HAP-1 (cell line): ENCODE data around the gene SLC25A14.
"Not testable (repeated sequence)": the region's sequence is repeated elsewhere in the genome, so short reads cannot be mapped to it uniquely, and the experiment has no call there.

Source experiments
- DNase-seq, 2 experiments: peaks; one replicate each; pipeline ENCODE4 v3.0.0-alpha.2; 2016 to 2020; ENCODE audit warnings: low spot score in 2 of 2
- H3K27me3 ChIP-seq: fragments of 250-450 bp; sonication (Bioruptor Pico); 2 replicates; pipeline ENCODE4 v1.5.1; 2020; ENCODE audit warnings: low read depth, mild to moderate bottlenecking, moderate library complexity
- H3K36me3 ChIP-seq: fragments of 250-450 bp; sonication (Bioruptor Pico); replicated peaks from 2 replicates; pipeline ENCODE4 v1.5.1; 2020; ENCODE audit warnings: mild to moderate bottlenecking
- H3K4me1 ChIP-seq: fragments of 250-450 bp; sonication (Bioruptor Pico); 2 replicates; pipeline ENCODE4 v1.5.1; 2020; ENCODE audit warnings: mild to moderate bottlenecking
- H3K4me3 ChIP-seq: fragments of 250-450 bp; sonication (Bioruptor Pico); 2 replicates; pipeline ENCODE4 v1.5.1; 2020; ENCODE audit warnings: mild to moderate bottlenecking, moderate library complexity
- H3K9me3 ChIP-seq: fragments of 250-450 bp; sonication (Bioruptor Pico); 2 replicates; pipeline ENCODE4 v1.5.1; 2020; ENCODE audit warnings: mild to moderate bottlenecking, moderate library complexity
- in situ Hi-C: fragments of 300-500 bp; cut with MboI; formaldehyde crosslinking; loops from 3 replicates; pipeline ENCODE4 v1.14.3; 2020; ENCODE audit warnings: low sequenced_read_pairs, inconsistent platforms, mixed read lengths

The SLC25A14 gene

DNA sequence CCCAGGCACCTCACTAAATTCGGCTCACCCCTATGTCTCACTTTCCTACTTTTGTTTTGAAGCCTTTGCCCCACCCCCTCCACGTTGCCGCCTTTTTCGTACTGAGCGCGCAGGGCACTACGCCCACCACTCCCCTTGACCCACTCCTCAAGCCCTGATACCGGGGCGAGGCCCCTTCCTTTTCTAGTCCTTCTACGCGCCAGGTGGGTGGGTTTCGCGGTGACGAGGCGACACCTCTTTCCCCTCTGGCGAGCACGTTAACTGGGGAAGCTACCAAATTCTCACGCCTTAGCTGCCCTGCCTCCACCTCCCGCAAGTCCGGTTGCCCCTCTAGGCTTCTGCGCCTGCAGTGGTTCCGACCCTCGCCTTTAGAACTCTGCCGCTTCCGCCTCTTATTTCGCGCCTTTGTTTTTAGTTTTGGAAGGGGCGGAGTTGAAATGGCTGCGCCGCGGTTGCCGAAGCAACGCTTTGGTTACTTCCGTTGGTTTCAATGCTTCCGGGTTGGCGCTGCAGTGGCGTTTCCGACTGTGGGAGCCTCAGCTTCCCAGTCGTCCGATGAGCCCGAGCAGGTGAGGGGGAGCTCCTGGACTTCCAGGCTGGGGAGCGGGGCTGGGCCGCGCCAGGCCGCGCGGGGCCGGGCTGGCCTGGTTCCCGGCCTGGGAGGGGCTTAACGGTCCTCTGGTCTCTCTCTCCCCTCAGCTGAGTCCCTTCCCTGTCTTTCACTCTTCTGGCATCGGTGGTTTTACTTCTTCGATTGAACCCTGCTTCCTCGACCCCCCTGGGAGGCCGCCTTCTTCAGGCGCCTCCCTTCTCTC lies at the start of gene SLC25A14:
TSS of gene SLC25A14 (plus strand) at position 512 of the 815 bp plus-strand sequence. CDS start 360 bp downstream, outside the sequence.
- peak within 1 kb of the TSS; percentile 58 for H3K4me3 ChIP-seq
- peaks cover 3% of the 10 kb centered on the region; the same call in 1 of the 2 replicates for H3K4me1 ChIP-seq
- no peaks in the 10 kb centered on the region for H3K9me3 ChIP-seq
- H3K36me3 ChIP-seq = no peaks in the 10 kb centered on the region
- no peaks in the 10 kb centered on the region for H3K27me3 ChIP-seq
- in situ Hi-C loops = loop anchor here (10.0 kb wide), 1 partner anchor 95 kb away; no protein-coding TSS in a partner anchor
- DNase-seq = peak; percentile 89 to 90

GRCh38 chrX:130295519-130296296 lies 44.0 kb upstream of the SLC25A14 start:
- H3K27me3 ChIP-seq = no peaks in the 10 kb centered on the region
- in situ Hi-C loops = no loop called here
- DNase-seq = no peak
- H3K36me3 ChIP-seq = no peaks in the 10 kb centered on the region
- no peak overlapping the region for H3K4me3 ChIP-seq
- H3K9me3 ChIP-seq = peaks cover 4% of the 10 kb centered on the region
- H3K4me1 ChIP-seq = peaks cover 17% of the 10 kb centered on the region

DNA sequence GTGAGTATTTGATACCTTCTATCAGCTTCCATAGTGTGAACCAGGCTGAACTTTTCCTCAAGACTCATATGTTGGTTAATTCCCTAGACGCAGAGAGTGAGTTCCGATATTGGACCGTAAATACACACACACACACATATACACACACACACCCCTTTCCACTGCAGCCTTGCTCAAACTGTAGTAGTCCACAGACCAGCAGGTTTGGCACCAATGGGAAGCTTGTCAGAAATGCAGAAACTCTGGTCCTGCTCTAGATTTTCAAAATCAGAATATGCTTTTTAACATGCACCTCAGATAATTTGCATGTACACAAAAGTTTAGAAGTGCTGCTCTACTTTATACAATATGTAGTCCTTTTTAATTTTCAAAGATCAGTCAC lies 43.4 kb upstream of the SLC25A14 start:
- H3K9me3 ChIP-seq = peaks cover under 1% of the 10 kb centered on the region; the same call in 1 of the 2 replicates
- H3K36me3 ChIP-seq = no peaks in the 10 kb centered on the region
- H3K4me1 ChIP-seq = peaks cover 17% of the 10 kb centered on the region
- no peaks in the 10 kb centered on the region for H3K27me3 ChIP-seq
- no peak overlapping the region for H3K4me3 ChIP-seq
- in situ Hi-C loops = no loop called here
- no peak for DNase-seq

DNA sequence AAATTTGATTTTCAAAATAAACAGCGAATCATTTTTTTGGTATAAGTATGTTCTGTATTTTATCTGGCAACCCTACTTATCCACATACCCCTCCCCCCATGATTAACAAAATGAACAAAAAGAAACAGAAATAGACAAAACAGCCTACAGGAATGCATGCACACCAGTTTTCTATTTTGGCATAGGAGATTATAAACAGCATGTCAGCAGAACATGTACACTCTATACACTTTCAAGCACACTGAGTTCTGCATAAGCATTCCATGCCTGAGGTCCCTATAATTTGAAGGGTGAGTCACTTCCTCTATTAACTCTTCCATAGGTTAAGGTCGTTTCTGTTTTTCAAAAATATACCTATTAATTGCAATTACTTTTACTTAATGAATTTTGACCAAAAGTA lies 43.0 kb upstream of the SLC25A14 start:
- Histone ChIP-seq H3K4me1 (peaks cover 17% of the 10 kb centered on the region), H3K36me3 (no peaks in the 10 kb centered on the region), H3K27me3 (no peaks in the 10 kb centered on the region), H3K9me3 (no peaks in the 10 kb centered on the region; the same call in 1 of the 2 replicates), H3K4me3 (no peak overlapping the region)
- DNase-seq = no peak
- in situ Hi-C loops = no loop called here

DNA sequence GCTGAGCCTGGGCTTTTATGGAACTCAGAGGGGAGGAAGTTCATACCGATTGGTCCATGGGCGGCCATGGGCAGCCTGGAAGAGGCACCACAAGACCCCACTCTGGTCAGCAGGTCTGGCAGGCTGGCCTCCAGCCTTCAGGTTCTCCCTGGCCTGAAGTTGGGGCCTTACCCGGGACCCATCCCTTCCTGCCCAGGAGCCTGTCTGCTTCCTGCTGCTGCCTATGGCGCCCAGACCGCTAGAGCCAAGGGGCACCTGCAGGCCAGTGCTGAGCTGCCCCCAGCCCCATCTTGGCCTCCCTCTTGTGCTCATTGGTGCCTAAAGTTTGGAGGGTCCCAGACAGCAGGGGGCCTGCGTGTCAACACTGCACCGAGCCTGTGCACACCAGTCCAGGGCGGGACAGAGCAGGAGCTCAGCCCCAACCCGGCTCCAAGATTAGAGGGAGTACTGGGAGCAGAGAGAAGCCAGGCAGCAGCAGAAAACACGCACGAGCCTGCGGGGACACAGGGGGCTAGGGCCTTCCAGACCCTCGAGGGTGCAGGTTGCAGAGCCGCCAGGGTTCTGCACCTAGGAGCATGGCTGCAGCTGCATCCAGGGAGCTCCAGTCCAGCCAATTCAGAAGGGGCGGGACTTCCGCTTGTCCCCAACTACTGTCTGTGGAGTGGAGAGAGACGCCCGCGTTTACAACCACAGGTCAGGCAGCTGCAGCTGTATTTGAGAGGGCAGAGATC lies 40.3 kb upstream of the SLC25A14 start:
- Histone ChIP-seq H3K36me3 (no peaks in the 10 kb centered on the region), H3K9me3 (no peaks in the 10 kb centered on the region; the same call in 1 of the 2 replicates), H3K27me3 (no peaks in the 10 kb centered on the region), H3K4me3 (no peak overlapping the region), H3K4me1 (peaks cover 6% of the 10 kb centered on the region)
- in situ Hi-C loops = no loop called here
- DNase-seq = no peak

DNA sequence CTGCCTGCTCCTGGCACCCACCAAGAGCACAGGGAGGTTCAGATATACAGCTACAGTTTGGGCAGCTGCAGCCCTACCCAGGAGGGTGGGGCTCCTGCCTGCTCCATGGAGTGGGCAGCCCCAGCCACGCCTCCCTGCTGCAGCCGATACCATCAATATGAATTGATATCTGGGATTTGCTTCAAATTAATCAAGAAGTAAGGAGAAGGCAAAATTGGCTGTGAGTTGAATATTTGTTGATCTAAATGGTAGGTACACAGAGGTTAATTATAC lies 39.8 kb upstream of the SLC25A14 start:
- Histone ChIP-seq H3K9me3 (no peaks in the 10 kb centered on the region; the same call in 1 of the 2 replicates), H3K36me3 (no peaks in the 10 kb centered on the region), H3K4me3 (no peak overlapping the region), H3K27me3 (no peaks in the 10 kb centered on the region), H3K4me1 (peaks cover 6% of the 10 kb centered on the region)
- DNase-seq = no peak
- in situ Hi-C loops = no loop called here

DNA sequence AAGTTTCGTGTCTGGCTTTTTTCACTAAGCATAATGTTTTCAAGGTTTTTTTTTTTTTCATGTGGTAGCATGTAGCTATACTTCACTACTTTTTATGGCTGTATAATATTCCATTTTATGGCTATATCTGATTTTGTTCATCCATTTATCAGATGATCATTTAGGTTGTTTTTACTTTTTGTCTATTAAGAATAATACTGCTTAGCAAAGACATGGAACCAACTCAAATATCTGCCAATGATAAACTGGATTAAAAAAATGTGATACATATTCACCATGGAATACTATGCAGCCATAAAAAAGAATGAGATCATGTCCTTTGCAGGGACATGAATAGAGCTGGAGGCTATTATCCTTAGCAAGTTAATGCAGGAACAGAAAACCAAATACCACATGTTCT lies 38.3 kb upstream of the SLC25A14 start:
- DNase-seq = no peak
- Histone ChIP-seq H3K27me3 (no peaks in the 10 kb centered on the region), H3K4me3 (no peak overlapping the region), H3K36me3 (no peaks in the 10 kb centered on the region), H3K9me3 (no peaks in the 10 kb centered on the region; the same call in 1 of the 2 replicates), H3K4me1 (peaks cover 6% of the 10 kb centered on the region)
- in situ Hi-C loops = no loop called here

- no peaks in the 10 kb centered on the region for H3K27me3 ChIP-seq
- H3K4me1 ChIP-seq = no peaks in the 10 kb centered on the region; the same call in 1 of the 2 replicates
- no peak for DNase-seq
- no peak overlapping the region for H3K4me3 ChIP-seq
- H3K9me3 ChIP-seq = no peaks in the 10 kb centered on the region; the same call in 1 of the 2 replicates
- in situ Hi-C loops = no loop called here
- H3K36me3 ChIP-seq = no peaks in the 10 kb centered on the region
Observed at GRCh38 chrX:130301977-130302376, 37.7 kb upstream of the SLC25A14 start.

DNA sequence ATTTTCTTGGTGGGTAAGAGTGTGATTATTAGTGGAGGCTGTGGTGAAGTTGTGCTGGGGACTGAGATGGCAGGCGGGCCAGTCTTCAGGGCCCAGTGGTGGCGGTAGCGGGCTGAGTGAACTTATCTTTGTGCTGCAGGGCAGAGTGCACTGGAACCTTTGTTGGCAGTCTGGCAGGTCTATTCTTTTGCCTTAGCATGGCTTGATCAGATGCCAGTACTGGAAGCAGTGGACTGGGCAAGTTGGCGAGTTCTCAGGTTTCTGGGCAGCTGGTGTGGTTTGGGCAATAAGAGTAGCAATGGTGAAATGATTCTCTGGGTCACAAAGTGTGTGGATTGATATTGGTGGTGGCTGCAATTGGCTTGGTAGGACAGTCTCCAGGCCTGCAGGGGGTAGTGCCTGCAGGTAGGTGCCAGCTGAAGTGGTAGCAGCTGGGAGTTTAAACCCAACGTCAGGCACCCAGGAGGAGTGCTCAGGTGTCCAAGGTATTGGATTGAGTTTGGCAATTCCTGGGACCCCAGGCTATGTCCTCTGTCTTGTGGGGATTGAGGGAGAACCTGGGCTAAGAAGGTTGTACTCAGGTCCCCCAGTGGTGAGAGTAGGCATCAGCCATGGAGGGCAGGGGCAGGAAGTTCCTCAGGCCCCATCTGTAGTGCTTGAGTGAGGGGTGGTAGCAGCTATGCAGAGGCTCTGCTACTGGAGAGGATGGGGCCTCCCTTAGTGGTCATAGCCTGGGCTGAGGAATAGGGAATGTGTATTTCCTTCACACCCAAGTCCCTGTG lies 34.9 kb upstream of the SLC25A14 start:
- no peak for DNase-seq
- in situ Hi-C loops = no loop called here
- no peak overlapping the region for H3K4me3 ChIP-seq
- H3K9me3 ChIP-seq = no peaks in the 10 kb centered on the region
- H3K4me1 ChIP-seq = no peaks in the 10 kb centered on the region
- H3K36me3 ChIP-seq = no peaks in the 10 kb centered on the region
- no peaks in the 10 kb centered on the region for H3K27me3 ChIP-seq

- H3K4me3 ChIP-seq, H3K36me3 ChIP-seq, H3K9me3 ChIP-seq, DNase-seq, in situ Hi-C loops, H3K27me3 ChIP-seq, H3K4me1 ChIP-seq: not testable (repeated sequence)
Observed at GRCh38 chrX:130319886-130320285, 19.8 kb upstream of the SLC25A14 start.

GRCh38 chrX:130321550-130321949 lies 18.2 kb upstream of the SLC25A14 start:
- in situ Hi-C loops = no loop called here
- Histone ChIP-seq H3K27me3 (peaks cover 25% of the 10 kb centered on the region), H3K9me3 (no peaks in the 10 kb centered on the region)

DNA sequence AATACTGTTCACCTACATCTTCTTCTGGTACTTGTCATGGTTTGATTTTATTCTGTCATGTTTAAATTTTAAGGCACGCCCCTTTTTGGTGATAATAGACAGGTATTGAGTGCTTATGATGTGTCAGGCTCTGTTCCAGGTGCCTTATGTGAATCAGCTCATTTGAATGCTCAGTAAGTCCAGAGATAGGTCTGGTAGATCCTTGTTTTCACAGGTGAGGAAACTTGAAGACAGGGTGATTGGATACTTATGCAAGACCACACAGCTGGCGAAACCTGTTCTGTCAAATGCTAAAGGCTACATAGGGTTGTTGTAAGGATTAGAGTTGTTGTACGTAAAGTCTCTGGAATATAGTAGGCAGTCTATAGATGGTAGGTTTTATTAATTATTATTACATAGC lies 9.6 kb upstream of the SLC25A14 start:
- H3K36me3 ChIP-seq = no peaks in the 10 kb centered on the region
- H3K4me3 ChIP-seq = no peak overlapping the region
- H3K9me3 ChIP-seq = no peaks in the 10 kb centered on the region
- in situ Hi-C loops = no loop called here
- peaks cover 19% of the 10 kb centered on the region for H3K27me3 ChIP-seq
- H3K4me1 ChIP-seq = no peaks in the 10 kb centered on the region
- DNase-seq = no peak

More at GRCh38 chrX:130321550-130321949, 18.2 kb upstream of the SLC25A14 start:
- Histone ChIP-seq H3K4me3 (no peak overlapping the region), H3K4me1 (no peaks in the 10 kb centered on the region; the same call in 1 of the 2 replicates), H3K36me3 (no peaks in the 10 kb centered on the region)
- DNase-seq = no peak

- Histone ChIP-seq H3K36me3 (no peaks in the 10 kb centered on the region), H3K27me3 (peaks cover 14% of the 10 kb centered on the region), H3K4me3 (no peak overlapping the region), H3K9me3 (no peaks in the 10 kb centered on the region), H3K4me1 (no peaks in the 10 kb centered on the region)
- DNase-seq = peak; percentile 68 to 81
- in situ Hi-C loops = no loop called here
Observed at GRCh38 chrX:130330706-130331105, 9.0 kb upstream of the SLC25A14 start.
